Activated CD4-positive, CD25-positive, alpha-beta regulatory T cell (primary cell): ENCODE measurements around the gene UGT1A1.

Source experiments
- DNase-seq, 4 experiments: peaks; one replicate each; lab custom pipeline; 2025; lab: John Stamatoyannopoulos, UW

UGT1A1 gene

DNA sequence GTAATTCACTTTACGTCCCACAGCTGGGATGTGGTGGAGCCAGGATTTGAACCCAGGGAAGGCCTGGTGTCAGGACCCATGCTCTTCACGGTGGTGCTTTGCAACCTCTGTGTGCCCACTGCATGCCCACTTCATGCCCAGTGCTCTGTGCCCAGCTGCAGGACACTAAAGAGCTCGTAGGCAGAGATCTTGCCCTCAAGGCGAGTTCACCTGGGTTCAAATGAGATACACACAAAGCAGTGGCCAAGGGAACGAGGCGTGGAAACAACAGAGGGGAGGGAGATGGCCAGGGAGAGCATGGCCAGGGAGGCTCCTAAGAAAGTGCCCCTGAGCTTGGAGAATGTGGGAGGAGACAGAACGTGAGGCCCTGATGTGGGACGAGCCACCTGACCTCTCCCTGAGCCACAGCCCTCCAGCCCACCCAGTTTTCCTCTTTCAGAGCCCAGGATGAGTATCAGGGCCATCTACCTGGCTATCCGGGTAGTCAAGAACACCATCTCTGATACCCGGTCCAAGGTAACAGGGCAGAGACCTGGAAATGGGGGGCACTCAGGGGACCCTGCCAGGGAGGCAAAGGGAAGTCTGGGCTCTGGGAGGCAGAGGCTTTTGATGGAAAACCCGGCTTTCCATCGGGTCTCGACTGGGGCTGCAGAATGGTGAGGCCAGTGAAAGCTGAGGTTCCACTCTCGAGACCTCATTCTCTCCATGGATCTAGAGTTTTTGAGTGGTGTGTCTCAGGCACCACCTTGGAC, 38.4 kb downstream of the UGT1A1 start:
- no peak for DNase-seq

GRCh38 chr2:233799087-233799665, 39.1 kb downstream of the UGT1A1 start:
- no peak for DNase-seq

DNA sequence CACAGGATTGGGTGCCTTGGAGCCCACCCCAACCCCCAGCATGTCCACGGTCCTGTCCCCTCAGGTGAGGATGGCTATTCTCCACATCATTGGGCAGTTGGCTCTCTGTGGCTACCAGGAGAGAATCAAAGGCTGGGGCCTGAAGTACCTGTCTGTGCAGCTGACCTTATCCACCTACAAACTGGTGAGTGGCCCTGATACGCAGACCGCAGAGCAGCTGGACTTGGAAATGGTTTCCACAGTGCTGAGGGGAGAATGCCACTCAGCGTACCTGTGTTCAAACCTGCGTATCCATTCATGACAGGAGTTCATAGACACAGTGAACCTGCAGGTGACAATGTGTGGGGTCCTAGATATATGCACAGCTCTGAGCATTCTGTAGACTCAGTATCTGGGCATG, 39.6 kb downstream of the UGT1A1 start:
- no peak for DNase-seq

- no peak for DNase-seq
Observed at GRCh38 chr2:233800208-233800607, 40.1 kb downstream of the UGT1A1 start.

DNA sequence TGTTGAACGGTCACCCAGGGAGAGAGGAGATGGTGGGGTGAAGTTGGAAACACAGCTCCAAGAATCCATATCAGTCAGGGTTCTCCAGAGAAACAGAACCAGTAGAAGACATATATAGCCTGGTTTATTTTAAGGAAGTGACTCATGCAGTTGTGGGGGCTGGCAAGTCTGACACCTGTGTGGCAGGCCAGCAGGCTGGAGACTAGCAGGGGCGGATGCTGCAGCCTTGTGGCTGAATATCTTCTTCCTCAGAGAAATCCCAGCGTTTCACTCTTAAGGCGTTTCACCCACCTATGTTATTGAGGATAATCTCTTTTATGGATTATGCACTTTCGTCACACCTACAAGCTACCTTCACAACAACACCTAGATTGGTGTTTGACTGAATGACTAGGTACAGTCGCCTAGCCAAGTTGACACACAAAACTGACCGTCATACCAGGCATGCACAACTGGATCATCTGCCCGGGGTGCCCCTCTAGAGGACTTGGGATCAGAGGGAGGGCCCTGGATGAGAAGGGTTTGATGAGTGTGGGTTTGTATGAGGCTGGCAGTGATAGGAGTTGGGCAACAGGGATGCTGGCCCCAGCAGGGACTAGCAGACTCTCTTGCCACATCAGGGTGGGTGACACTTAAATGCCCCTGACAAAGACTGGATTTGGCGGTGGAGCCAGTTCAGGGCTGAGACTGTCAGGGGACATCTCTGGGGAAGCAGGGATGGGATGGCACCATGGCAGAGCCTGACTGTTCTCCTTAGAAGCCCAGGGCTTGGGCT, 41.5 kb downstream of the UGT1A1 start:
- DNase-seq: no peak

- DNase-seq: no peak
Observed at GRCh38 chr2:233802132-233802815, 42.2 kb downstream of the UGT1A1 start.

DNA sequence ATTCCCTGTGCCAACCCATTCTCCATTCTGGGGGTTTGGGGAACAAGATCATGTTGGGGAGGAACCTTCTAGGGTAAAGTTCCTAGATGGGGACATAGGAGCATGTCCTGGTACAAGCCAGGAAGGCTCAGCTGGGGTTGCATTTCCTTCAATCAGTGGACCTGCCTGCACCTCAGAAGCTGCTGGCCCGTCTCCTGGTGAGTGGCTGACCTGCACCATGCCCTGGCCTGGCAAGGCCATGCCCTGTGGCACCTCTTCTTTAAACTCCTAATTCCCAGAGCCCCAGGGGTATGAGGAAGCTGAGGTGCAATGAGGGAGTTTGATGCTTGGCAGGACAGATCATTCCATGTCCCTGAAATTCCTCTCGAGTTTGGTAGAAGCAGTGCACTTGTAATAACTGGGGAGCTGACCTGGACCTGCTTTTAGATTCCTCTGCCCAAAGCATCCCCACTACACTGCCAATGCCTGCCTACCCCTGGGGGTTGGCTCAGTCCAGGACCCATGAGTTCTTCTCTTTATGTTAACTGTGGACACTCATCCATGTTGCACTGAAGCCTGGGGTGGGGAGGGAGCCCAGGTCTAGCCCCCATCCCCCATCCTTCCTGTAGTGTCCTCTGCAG, 43.3 kb downstream of the UGT1A1 start:
- DNase-seq: no peak

DNA sequence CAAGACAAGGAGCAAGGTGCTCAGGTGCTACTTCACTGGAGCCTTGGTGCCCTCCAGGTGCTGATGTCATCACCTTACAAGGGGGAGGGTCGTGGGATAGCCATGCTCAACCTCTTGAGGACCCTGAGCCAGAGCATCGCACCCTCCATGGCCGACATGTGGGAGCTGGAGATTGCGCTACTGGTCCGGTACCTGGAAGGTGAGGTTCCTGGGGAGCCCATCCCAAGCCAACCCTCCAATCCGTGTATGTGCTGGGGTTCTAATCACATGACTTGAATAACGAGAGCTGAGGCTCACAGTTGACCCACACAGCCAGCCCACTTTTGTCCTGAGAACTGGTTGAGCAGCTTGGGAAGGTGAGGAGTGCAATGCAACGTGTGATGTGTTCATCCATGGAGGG, 43.9 kb downstream of the UGT1A1 start:
- DNase-seq: no peak

DNA sequence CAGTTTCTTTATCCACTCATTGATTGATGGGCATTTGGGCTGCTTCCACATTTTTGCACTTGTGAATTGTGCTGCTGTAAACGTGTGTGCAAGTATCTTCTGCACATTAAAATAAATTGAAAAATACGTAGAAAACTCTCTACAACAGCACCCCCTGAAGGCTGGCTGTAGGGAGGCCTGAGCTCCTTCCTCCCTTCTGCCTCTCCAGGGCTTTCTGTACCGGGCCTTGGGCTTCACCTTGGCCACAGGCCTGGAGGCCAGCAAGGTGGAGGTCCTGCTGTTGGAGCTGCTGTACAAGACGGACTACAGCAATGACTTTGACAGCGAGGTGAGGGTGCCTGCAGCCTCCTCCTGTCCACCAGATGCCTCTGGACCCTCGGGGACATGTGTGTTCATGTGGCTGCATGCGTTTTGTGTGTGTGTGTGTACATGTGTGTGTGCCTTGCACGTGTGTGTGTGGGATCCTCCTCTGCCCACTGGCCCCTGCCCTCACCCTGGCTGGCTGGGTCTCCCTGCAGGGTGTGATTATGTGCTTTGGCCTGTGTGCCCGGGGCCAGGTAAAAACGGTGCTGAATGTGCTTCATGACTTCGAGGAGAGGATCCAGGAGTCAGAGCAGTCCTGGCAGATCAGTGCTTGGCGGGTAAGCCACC, 47.3 kb downstream of the UGT1A1 start:
- DNase-seq: no peak

- no peak for DNase-seq
Observed at GRCh38 chr2:233807966-233808935, 48.2 kb downstream of the UGT1A1 start.

DNA sequence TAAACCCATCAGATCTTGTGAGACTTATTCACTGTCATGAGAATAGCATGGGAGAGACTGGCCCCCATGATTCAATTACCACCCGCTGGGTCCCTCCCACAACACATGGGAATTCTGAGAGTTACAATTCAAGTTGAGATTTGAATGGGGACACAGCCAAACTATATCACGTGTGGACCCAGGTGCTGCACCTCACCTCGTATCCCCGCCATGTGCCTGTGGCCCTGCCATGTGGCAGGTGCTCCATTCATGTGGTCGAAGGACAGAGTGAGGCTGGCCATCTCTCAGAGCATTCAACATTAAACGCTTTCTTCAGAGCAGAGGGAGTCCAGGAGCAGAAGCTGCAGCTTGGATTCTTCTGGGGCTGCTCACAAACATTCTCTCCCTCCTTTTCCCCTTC, 50.3 kb downstream of the UGT1A1 start:
- no peak for DNase-seq

GRCh38 chr2:233811087-233811486, 51.0 kb downstream of the UGT1A1 start:
- no peak for DNase-seq

- no peak for DNase-seq
Observed at GRCh38 chr2:233811732-233812131, 51.7 kb downstream of the UGT1A1 start.

DNA sequence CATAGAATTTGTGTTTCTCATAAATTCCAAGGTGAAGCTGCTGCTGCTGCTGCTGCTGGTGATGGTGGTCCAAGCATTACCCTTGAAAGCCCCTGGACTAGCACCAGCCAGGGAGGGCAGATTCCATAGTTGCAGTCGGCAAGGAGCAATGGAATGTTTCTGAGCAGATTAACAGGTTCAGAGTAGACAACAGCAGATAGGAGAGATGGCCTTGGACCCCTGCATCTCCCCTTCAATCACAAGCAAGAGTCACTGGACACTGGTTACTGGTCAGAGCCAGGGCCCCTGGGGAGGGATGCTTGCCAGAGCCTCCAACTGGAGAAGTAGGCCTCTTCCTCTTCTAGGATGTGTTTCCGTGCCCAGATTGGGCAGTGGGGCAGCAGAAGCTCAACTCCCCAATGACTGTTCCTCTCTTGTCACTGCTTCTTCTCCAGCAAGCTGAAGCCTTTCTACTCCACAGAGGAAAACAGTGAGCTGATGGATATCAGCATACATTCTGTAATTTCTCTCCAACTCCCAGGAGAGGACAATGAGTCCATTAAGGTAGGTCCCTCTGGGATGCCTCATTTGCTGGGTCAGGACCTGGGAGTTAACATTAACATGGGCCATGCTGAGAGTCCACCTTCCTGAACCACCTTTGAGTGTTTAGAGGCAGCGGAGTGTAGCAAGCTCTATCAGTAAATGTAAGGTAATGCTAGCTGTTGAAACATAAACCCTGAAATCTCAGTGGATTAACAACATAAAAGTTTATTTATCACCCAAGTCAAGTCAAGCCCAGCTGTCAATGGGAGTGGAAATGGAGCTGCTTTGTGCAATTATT, 53.4 kb downstream of the UGT1A1 start:
- DNase-seq: no peak

DNA sequence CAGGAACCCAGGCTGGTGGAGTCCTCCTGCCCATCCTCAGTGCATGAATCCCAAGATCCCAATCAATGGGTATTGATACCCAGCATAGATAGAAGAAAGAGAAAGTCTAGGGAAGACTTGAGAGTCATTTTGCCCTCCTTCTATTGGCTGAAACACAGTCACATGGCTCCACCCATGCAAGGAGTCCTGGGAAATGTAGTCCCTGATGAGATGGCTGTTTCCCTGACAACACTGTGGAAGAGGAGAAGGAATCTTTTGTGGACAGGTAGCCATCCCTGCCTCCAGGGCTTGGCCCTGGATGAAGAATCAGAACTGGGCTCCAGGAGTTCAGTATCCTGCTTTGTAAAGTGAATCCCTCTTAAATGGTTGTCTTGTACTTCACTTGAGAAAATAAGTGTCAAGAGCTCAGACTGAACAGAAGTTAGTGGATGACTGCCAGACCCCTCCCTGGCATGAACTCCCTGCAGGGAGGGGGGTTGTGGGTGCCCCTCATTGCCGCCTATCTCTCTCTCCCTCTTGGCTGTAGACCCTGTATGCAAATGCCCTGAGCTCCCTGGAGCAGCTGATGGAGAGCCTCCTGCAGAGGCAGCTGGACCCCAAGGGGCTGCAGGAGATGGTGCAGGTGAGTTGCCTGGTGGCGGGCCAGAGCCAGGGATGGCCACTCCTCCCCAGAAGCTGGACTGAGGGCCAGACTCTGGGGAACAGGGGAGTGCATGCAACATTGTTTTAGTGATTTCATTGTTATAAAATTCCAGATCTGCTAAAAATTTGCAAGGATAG, 54.2 kb downstream of the UGT1A1 start:
- DNase-seq: no peak

GRCh38 chr2:233815861-233816260, 55.8 kb downstream of the UGT1A1 start:
- no peak for DNase-seq

DNA sequence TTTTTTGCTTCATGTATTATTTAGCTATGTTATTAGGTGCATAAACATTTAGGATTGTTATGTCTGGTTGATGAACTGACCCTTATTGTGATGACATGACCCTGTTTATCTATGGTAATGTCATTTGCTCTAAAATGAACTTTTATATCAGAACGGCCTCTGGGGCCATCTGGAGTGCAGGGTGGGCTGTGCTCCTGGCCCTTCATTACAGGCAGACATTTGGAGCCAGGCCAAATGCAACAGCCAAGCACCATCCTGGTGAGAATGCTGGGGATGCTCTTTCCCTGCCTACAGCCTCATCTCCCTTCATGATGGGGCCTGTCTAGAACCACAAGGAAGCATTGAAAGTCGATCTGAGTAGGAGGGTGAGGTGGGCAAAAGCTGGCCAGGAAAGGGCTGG, 56.3 kb downstream of the UGT1A1 start:
- DNase-seq: no peak

- DNase-seq: no peak
Observed at GRCh38 chr2:233816771-233817170, 56.7 kb downstream of the UGT1A1 start.
